HEK293 (cell line): ENCODE data around the gene CLNS1A.

Experiments
- MZF1 ChIP-seq: fragments of 450-650 bp; formaldehyde crosslinking; IDR thresholded peaks from 2 replicates; pipeline ENCODE4 v1.5.1; 2017; ENCODE audit warnings: missing biosample characterization, missing genetic modification characterization, borderline replicate concordance
- SETDB1 ChIP-seq: IDR thresholded peaks from one replicate; pipeline ENCODE4 v1.6.1; 2017; ENCODE audit warnings: mild to moderate bottlenecking, low read length, moderate library complexity, mixed read lengths; ENCODE audit not compliant: insufficient read length
- ZNF449 ChIP-seq: fragments of 450-650 bp; formaldehyde crosslinking; IDR thresholded peaks from 2 replicates; pipeline ENCODE4 v1.5.1; 2017; ENCODE audit warnings: missing biosample characterization, mild to moderate bottlenecking, missing genetic modification characterization, moderate library complexity
- ZNF560 ChIP-seq: fragments of 450-650 bp; formaldehyde crosslinking; IDR thresholded peaks from 2 replicates; pipeline ENCODE4 v1.5.1; 2017; ENCODE audit warnings: missing biosample characterization, missing genetic modification characterization, borderline replicate concordance

Gene CLNS1A

GRCh38 chr11:77568306-77568705 is 69.3 kb downstream of the CLNS1A start (continued):
- TF ChIP-seq SETDB1 = no peak
- TF ChIP-seq MZF1 = no peak
- no peak for TF ChIP-seq ZNF560 (tag by site-specific recombination)
- TF ChIP-seq ZNF449 (tag by site-specific recombination) = no peak
